Endothelial cell of hepatic sinusoid (primary cell): ENCODE results near the gene ANKRD11.
"Not testable (repeated sequence)": the region's sequence is repeated elsewhere in the genome, so short reads cannot be mapped to it uniquely, and the experiment has no call there.

Source experiments
- in situ Hi-C: cut with HindIII; loops from 2 replicates; pipeline ENCODE4 v1.10.0; 2017; ENCODE audit warnings: low sequenced_read_pairs

ANKRD11 gene

GRCh38 chr16:89306457-89307420 is 183.6 kb downstream of the ANKRD11 start:
- in situ Hi-C loops, result not testable (repeated sequence)

DNA sequence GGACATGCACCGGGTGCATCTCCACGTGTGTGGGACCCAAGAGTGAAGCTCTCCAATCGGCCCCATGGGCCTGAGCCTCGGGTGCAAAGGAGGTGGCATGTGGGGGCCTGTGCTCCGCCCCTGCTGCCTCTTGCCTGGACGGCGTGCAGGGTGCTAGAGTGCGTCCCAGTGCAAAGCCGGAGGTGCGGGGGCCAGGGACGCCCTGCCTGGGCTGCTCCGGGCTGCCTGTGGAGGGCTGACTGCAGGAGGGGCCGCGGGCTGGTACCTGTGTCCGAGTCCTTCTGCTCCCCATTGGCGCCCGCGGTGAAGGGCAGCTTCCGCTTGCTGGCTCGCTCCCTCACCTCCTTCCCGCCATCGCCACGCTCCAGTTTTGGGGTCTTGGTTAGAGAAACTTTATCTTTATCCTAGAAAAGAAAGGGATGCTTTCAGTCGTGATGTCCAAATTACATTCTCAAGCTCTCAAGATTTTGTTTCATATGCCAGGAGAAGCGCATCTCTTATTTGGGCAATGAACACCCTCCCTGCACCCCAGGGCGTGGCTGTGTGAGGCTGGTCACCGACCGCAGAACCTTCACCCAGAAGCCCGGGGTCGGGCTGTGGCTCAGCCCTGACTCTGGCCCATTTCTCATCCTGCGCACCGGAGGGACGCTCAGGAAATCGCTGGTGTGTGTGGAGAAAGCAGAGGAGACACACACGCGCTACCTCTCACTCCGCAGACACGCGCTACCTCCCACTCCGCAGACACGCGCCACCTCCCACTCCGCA is 185.2 kb downstream of the ANKRD11 start:
- in situ Hi-C loops, result loop anchor here (5.0 kb wide), 1 partner anchor 202 kb away; the partner anchor contains the start of gene SPG7

DNA sequence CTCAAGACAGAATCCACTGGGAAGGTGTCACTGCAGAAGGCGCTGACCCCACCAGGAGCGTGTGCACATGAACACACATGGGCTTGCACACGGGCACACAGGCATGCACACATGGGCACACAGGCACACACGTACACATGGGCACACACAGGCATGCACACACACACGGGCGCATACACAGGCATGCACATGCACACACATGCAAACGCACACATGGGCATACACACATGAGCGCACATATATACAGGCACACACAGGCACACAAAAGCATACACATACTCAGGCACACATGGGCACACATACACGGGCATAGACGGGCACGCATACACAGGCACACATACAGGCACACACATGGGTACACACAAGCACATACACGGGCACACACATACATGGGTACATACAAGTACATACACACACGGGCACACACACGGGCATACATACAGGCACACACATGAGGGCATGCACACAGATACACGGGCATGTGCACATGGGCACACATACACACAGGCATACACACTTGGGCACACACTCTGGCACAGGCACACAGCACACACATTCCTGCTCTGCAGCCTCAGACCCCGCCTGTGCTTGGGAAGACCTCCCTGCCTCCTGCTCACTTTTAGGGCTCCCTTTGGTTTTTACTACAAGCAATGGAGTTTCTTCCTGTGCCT is 186.0 kb downstream of the ANKRD11 start:
- in situ Hi-C loops, result loop anchor here (5.0 kb wide), 1 partner anchor 203 kb away; the partner anchor contains the start of gene SPG7

GRCh38 chr16:89303617-89304016 is 186.7 kb downstream of the ANKRD11 start:
- in situ Hi-C loops, result loop anchor here (5.0 kb wide), 1 partner anchor 204 kb away; the partner anchor contains the start of gene SPG7

- in situ Hi-C loops, result loop anchor here (5.0 kb wide), 1 partner anchor 206 kb away; the partner anchor contains the start of gene SPG7
Measured at GRCh38 chr16:89300976-89301360, 189.4 kb downstream of the ANKRD11 start.

DNA sequence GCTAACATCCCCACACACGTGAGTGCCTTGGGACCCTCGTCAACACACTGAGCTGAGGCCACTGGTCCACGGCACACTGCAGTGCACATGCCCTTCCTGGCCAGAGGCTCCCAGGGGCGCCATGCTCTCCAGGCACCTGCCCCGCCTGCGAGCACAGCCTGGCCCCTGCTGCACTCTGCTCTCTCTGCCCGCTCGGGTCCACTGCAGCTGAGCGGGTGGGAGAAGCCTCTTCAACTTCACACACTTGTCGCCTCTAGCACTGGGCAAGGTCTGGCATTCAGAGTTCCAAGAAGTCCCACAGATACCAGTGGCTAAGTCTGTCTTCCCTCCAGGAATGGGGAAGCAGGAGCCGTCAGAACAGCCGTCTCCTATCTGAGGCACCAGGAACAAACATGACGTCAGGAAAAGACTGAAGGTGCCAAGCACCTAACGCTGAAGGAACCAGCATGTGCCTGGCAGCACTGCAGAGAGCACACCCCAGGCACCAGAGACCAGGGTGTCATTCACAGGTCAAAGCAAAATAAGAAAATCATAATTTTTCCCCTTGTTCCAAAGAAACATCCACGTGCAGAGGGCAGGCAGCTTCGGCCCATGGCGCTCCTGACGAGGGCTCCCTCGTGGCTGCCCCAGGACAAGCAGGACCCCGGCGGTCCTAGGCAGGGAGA is 189.9 kb downstream of the ANKRD11 start:
- in situ Hi-C loops, result loop anchor here (5.0 kb wide), 1 partner anchor 207 kb away; the partner anchor contains the start of gene SPG7

DNA sequence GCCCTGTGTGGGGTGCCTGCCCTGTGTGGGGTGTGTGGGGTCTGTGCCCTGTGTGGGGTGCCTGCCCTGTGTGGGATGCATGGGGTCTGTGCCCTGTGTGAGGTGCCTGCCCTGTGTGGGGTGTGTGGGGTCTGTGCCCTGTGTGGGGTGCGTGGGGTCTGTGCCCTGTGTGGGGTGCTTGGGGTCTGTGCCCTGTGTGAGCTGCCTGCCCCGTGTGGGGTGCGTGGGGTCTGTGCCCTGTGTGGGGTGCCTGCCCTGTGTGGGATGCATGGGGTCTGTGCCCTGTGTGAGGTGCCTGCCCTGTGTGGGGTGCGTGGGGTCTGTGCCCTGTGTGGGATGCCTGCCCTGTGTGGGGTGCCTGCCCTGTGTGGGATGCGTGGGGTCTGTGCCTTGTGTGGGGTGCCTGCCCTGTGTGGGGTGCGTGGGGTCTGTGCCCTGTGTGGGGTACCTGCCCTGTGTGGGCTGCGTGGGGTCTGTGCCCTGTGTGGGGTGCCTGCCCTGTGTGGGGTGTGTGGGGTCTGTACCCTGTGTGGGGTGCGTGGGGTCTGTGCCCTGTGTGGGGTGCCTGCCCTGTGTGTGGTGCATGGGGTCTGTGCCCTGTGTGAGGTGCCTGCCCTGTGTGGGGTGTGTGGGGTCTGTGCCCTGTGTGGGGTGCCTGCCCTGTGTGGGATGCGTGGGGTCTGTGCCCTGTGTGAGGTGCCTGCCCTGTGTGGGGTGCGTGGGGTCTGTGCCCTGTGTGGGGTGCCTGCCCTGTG is 190.8 kb downstream of the ANKRD11 start:
- in situ Hi-C loops, result loop anchor here (5.0 kb wide), 2 partner anchors 82 to 208 kb away; partner anchors contain the start of genes SPG7 and ZNF778

- in situ Hi-C loops, result loop anchor here (5.0 kb wide), 1 partner anchor 81 kb away; the partner anchor contains the start of gene ZNF778
Measured at GRCh38 chr16:89298623-89299225, 191.6 kb downstream of the ANKRD11 start.

- in situ Hi-C loops, result loop anchor here (5.0 kb wide), 1 partner anchor 81 kb away; the partner anchor contains the start of gene ZNF778
Measured at GRCh38 chr16:89297910-89298545, 192.3 kb downstream of the ANKRD11 start.

- in situ Hi-C loops, result loop anchor here (5.0 kb wide), 1 partner anchor 80 kb away; the partner anchor contains the start of gene ZNF778
Measured at GRCh38 chr16:89297156-89297874, 193.0 kb downstream of the ANKRD11 start.

DNA sequence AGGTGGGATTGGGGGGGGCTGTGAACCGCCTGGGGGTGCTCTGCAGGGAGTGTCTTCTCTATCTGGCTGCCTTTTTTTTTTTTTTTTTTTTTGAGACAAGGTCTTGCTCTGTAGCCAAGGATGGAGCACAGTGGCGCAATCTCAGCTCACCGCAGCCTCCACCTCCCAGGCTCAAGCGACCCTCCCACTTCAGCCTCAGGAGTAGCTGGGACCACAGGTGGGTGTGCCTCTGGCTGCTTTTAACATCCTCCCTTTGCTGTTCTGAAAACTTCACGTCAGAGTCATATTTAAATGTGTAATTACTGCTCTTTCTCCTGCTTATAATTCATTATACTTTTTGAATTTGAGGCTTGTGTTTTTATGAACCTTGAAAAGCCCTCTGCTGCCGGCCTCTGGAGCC is 194.4 kb downstream of the ANKRD11 start:
- in situ Hi-C loops, result loop anchor here (5.0 kb wide), 1 partner anchor 79 kb away; the partner anchor contains the start of gene ZNF778

DNA sequence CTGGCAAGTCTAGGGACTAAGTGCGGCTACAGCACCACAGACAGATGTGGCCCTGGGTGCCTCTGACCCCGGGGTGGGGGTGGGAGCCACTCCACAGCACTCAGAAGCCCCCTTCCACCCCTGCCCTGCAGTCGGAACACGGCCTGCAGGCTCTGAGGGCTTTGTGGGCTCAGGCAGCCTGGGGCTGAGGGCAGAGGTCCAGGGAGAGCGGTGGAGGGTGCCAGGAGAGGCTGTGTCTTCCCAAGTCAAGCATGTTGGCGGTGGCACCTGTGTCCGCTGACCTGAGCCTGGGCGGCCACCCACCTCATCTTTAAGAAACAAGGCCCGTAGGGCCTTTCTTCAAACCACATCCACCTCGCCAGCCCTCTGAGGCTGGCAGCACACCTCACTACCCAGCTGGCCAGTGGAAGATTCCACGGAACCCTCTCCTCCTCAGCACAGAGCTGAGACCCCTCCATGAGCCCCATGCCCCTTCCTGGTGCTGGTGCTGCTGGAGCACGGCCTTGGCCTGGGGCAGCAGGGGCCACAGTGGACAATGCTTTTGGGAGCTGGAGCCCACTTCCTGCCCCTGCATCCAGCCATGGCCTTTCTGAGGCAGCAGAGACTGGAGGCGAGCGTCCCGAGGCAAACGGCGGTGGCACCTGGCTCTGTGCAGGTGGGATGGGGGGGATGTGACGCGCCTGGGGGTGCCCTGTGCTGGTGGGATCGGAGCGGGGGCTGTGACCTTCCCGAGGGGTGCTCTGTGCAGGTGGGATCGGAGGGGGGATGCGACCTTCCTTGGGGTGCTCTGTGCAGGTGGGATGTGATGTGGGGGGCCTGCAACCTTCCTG is 195.1 kb downstream of the ANKRD11 start:
- in situ Hi-C loops, result loop anchor here (5.0 kb wide), 1 partner anchor 78 kb away; the partner anchor contains the start of gene ZNF778

GRCh38 chr16:89294486-89294885 is 195.9 kb downstream of the ANKRD11 start:
- in situ Hi-C loops, result no loop called here

DNA sequence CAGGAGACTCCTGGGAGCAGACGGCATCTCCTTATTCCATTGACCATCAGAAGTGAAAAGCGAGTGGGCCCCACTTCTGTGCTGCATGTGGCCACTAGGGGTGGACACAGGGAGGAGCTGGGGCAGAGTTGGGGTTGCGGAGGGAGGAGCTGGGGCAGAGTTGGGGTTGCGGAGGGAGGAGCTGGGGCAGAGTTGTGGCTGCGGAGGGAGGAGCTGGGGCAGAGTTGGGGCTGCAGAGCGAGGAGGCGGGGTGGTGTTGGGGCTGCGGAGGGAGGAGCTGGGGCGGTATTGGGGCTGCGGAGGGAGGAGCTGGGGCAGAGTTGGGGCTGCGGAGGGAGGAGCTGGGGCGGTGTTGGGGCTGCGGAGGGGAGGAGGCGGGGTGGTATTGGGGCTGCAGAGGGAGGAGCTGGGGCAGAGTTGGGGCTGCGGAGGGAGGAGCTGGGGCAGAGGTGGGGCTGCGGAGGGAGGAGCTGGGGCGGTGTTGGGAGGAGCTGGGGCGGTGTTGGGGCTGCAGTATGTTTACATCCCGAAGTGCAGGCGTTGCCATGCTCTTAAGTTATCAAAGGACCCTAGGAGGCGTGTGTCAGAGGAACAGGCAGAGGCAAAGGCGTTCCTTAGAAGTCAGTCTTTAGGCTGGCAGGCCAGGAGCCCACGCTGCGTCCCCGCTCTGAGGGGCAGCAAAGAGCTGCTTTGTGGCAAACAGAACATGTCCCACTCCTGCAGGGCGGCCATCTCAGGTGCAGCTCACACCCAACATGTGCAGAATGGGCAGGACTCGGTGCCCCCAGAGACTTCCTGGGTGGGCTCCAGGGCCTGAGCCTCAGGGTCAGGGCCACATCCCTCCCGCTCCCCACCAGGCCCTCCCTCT is 196.9 kb downstream of the ANKRD11 start:
- in situ Hi-C loops, result no loop called here

- in situ Hi-C loops, result no loop called here
Measured at GRCh38 chr16:89292443-89293078, 197.8 kb downstream of the ANKRD11 start.
